ENCODE data around the gene RAB20.
A peak's percentile ranks its signal among the peaks of the same experiment; 100 is the strongest.

RAB20 gene, protein sequence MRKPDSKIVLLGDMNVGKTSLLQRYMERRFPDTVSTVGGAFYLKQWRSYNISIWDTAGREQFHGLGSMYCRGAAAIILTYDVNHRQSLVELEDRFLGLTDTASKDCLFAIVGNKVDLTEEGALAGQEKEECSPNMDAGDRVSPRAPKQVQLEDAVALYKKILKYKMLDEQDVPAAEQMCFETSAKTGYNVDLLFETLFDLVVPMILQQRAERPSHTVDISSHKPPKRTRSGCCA

DNA sequence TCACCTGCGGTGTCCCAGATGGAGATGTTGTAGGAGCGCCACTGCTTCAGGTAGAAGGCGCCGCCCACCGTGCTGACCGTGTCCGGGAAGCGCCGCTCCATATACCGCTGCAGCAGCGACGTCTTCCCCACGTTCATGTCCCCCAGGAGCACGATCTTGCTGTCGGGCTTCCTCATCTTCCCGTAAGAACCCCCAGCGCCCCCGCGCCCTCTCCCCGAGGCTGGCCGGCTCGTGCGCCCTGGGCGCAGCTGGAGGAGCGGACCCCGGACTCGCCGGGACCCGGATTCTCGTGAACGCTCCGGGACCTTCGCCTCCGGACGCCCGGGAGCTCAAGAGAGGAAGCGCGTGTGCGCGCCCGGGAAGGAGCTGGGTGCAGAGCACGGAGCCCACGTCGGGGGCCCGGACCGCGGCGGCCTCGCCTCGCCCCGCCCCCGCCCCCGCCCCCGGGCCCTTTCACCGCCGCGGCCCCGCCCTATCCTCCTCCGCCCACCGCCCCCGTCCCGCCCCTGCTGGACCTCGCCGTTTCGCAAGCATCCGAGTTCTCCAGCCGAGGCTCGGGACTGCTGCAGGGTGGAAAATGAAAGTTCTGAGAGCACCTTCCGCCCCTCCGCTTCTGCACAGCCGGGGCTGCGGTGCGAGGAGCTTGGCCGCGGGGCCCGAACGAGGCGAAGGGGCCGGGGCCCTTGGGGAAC, at the start of gene RAB20:
Gene RAB20 (minus strand): TSS at position 379 of the 692 bp plus-strand sequence. CDS start 203 bp downstream, at position 176.
- peak; percentile 94 for DNase-seq

GRCh38 chr13:110610955-110611595, 49.6 kb upstream of the RAB20 start:
- DNase-seq: peak; percentile 45

DNA sequence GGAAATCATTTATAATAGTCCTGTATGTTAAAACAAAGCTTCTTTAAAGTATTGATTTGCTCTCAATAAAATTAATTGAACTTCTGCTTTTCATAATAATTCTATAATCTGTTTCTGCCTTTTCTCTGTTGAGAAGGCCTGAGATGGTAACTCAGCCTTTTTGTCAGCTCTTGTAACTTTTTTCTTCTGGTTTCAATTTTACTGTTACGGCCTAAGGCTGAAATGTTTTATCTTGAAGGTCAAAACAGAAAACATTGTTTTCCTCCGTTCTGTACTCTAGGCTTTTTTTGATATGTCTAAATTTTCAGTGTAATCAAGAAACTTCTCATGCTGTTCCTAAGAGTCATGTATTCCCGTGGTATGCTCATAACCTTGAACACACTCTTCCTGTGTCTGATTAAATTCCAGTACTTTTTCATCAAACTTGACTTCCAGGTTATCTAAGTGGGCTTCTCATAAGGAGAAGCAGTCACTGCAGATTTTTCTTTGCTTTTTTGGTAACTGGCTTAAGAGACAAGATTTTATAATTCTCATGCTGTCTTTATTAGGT, 46.2 kb upstream of the RAB20 start:
- no peak for DNase-seq

DNA sequence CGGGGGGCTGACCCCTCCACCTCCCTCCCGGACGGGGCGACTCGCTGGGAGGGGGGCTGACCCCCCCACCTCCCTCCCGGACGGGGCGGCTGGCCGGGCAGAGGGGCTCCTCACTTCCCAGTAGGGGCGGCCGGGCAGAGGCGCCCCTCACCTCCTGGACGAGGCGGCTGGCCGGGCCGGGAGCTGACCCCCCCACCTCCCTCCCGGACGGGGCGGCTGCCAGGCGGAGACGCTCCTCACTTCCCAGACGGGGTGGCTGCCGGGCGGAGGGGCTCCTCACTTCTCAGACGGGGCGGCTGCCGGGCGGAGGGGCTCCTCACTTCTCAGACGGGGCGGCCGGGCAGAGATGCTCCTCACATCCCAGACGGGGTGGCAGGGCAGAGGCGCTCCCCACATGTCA, 44.8 kb upstream of the RAB20 start:
- DNase-seq: peak; percentile 1

DNA sequence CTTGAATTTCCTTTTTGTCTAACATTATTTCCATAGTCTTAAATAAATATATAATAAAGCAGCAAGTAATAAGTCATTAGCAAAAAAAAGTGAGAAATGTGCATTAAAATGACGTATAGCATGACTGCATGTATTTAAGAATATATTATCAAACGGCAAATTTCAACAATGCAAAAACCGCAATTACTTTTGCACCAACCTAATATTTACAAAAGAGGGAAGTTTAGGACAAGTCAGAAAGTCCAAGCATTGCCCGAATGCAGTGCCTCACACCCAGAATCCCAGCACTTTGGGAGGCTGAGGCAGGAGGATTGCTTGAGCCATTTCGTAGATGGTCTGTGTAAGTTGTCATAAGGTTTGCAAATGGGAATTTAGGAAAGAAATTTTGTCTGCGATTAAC, 43.6 kb upstream of the RAB20 start:
- DNase-seq: peak; percentile 4

DNA sequence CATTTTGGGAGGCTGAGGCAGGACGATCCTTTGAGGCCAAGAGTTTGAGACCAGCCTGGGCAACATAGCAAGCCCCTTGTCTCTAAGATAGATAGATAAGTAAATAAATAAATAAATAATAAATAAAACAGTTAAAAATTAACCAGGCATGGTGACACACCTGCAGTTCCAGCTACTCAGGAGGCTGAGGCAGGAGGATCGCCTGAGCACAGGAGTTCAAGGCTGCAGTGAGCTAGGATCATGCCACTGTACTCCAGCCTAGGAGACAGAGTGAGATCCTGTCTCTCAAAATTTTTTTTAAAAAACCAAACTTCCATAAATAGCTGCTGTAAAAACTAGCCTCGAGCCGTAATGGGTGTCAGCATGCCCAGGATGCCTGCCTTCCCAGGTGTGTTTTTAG, 39.5 kb upstream of the RAB20 start:
- DNase-seq: no peak

- peak; percentile 75 for DNase-seq
Measured at GRCh38 chr13:110600261-110600819, 38.8 kb upstream of the RAB20 start.

DNA sequence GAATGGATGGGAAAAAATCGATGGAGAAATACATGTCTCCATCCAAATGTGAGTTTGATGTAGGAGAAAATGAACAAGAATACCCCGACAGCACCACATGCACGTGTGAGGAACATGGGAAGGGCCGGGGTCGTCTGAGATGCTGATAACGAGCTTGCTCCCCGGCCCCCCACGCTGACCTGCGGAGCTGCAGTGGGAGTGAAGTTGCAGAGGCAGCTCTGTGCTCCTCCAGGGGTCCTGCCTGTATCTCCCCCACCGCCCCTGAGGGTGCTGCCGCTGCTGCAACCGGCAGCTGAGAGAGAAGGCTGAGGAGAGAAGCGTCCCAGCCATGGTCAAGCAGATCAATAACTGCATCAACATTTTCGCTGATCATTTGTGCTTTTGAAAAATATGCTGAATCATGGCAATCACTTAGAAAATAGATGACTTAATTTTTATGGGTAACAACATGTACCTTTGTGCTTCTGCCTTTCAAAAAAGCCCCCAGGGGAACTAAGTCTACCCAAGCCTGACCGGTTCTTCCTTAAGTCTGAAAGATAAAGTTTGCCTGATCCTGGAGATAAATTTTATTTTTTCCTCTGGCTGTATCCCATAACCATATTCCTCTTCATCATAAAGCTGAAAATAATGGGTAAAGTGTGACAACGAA, 35.6 kb upstream of the RAB20 start:
- DNase-seq: no peak

DNA sequence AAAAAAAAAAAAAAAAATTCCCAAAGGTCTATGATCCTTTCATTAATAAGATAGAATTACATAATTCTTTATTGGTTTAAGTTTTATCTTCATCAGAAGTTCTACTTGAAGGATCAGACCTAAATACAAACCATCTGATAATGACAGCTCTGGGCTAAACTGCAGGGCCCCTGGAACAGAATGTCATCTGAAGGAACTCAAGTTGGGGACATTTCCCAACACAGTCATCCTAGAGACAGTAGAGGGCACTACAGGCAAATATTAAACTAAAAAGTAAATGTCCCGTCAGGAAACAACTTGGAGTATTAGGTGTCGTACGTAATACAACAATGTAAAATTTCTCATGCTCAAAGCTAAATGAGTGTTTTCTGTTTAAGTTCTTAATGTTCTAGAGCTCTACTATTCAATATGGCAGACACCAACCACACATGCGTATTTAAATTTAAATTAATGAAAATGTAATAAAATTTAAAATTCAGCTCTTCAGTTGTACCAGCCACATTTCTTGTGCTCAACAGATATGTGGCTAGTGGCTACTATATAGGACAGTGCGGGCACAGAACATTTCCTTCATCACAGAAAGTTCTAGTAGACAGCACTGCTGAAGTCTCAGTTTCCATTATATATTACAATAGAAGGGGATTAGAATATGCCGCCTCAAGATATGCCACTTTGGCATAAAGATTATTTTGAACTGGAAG, 32.1 kb upstream of the RAB20 start:
- no peak for DNase-seq

DNA sequence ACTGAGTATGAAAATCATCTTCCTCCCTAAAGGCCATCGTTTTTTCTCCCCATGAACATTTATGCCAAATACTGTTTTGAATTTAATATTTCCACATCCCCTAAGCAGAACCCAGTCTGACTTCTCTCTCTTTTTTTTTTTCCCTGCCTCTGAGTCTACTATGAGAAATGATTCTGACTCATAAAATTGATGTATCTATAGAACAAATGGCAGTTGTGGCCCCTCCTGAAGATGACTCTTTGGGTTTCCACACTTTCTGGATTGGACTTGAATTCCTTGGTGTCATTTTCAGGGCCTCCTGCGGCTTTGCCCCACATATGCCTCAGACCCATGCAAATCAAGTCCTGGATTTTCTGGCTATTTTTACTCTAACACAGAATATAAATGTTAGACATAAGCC, 31.1 kb upstream of the RAB20 start:
- no peak for DNase-seq

GRCh38 chr13:110590577-110590976, 29.1 kb upstream of the RAB20 start:
- DNase-seq: peak; percentile 71

DNA sequence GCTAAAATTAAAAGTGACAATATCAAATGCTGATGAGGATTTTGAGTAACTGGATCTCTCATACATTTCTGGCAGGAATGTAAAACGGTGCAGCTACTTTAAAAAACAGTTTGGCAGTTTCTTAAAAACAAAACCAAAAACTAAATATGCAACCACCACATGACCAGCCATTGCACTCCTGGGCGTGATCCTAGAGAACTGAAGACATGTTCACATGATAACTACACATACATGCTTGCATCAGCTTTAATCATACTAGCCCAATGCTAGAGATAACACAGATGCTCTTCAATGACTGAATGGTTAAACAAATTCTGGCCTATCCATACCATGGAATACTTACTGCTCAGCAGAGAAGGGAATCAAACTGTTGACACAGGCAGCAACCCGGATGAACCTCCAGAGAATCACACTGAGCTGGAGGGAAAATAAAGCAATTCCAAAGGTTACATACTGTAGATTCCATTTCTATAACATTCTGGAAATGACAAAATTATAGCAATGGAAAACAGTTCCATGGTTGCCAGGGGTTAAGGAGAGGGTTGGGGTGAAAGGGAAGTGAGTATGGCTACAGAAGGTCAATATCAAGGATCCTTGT, 28.4 kb upstream of the RAB20 start:
- DNase-seq: no peak

- peak; percentile 32 for DNase-seq
Measured at GRCh38 chr13:110583178-110583865, 21.8 kb upstream of the RAB20 start.

DNA sequence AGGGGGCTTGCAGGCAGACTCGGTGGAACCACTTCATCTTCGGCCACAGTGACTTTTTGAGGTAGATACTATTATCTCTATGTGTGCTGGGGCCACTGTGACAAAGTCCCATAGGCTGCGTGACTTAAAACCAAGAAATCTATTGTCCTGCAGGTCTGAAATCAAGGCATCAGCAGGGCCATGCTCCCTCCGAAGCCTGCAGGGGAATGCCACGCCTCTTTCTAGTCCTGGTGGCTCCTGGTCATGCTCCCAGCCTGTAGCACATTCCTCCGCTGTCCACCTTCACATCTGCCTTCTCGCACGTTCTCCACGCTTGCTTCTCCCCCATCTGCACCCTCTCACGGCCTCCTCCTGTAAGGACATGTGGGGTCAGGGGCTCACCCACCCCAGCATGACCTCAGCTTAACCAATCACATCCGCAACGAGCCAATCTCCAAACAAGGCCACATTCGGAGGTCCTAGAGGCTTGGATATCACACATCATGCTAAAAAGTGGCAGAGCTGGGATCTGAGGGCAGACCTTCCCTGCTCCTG, 21.0 kb upstream of the RAB20 start:
- DNase-seq: no peak

DNA sequence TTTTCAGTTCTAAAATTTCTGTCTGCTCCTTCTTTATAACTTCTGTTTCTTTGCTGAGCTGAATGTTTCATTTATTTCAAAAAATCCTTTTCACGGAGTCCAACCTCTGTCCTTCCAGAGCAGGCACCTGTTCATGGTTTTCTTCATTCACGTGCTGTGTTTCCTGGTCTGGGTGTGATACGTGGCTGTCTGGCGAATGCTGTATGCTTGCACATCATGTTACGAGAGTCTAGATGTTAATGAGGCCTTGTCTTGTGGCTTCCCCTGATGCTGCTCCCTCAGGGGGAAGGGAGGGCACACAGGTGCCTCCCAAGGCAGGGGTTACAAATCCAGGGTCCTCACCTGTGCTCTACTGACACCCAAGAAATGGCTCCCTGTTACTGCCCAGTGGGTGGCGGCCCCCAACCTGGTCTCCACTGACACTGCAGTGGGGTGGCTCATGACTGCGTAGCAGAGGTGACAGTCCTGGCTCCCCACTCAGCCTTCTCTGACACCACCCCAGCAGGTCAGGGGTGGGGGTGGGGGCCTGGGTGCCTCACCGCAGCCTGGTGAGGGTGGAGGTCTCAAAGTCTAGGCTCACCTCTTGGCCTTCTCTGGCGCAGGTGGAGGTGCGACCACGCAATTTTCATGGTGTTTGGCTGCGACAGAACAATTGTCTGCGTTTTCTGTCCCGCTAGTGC, 20.1 kb upstream of the RAB20 start:
- DNase-seq: no peak

GRCh38 chr13:110580800-110581199, 19.3 kb upstream of the RAB20 start:
- no peak for DNase-seq

DNA sequence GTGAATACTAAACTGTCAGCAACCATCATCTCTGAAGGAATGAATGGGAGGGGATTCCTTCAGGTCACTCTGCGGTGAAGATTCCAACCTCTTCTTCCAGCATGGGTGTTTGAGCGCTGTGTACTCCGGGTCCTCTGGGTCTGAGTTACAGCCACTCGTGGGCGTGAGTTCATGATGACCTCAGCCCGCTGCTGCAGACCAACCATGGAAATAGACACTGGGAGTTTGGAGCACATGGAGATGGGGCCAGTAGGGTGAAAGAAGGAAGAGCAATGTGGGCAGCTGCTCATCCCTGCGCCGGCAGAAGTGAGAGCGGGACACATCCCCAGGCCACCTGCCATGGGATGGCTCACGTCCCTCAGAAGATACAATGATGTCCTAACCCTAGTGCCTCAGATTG, 16.8 kb upstream of the RAB20 start:
- no peak for DNase-seq

GRCh38 chr13:110576736-110577476, 15.4 kb upstream of the RAB20 start:
- no peak for DNase-seq

DNA sequence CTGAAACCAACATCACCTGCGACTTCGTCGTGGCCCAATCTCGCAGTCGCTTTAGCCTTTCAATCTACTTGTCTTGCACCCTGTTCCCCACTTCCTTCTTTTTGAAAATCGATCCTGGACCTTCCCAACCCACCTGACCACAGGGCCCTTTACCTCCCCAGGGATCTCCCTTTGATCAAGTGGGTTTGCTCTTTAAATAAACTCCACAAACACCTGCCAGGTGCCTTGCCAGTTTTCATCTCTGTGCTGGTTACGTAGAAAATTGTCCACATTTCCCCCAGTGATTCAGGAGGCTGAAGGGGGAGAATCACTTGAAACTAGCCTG, 14.5 kb upstream of the RAB20 start:
- no peak for DNase-seq
